Renal cortex interstitium (tissue), 11 donors: ENCODE data around the gene KCND3. TPM values are rescaled to one million over a fixed set of nuclear protein-coding genes. Genes with fewer than 3 reads are reported as not detected.
"Not testable (repeated sequence)": the region's sequence is repeated elsewhere in the genome, so short reads cannot be mapped to it uniquely, and the experiment has no call there.

Experiments used
- DNase-seq, 11 donors: peaks; one replicate each; pipeline ENCODE4 v3.0.0-alpha.2; 2013; ENCODE audit warnings: low read depth in 9 of 11, low spot score in 4 of 11; ENCODE audit errors: extremely low read depth in 1 of 11
- polyA plus RNA-seq, 3 donors: library from polyadenylated mRNA; unstranded; fragments of 120-200 nt; gene quantifications; one replicate each; pipeline ENCODE4 v1.2.1, GENCODE V29; 2013; ENCODE audit not compliant: insufficient read length in 3 of 3

Gene KCND3
- polyA plus RNA-seq, 3 donors: 1.2 to 1.7 (median 1.5) TPM

- DNase-seq: no peak
Measured at GRCh38 chr1:111742938-111743549, 246.4 kb downstream of the KCND3 start.

- DNase-seq: not testable (repeated sequence)
Measured at GRCh38 chr1:111742292-111742691, 247.2 kb downstream of the KCND3 start.

GRCh38 chr1:111739925-111740765 lies 249.3 kb downstream of the KCND3 start:
- DNase-seq: peak in 2 of 11 donors; percentile 41 to 49

GRCh38 chr1:111739194-111739924 lies 250.1 kb downstream of the KCND3 start, which contains the start of gene INKA2:
Gene INKA2 (minus strand): TSS chr1:111739395. CDS start chr1:111739242, 153 bp downstream.
- DNase-seq: peak in 7 of 11 donors; percentile 58 to 70 (median 66)

GRCh38 chr1:111738436-111739193 lies 250.9 kb downstream of the KCND3 start:
- DNase-seq: peak in 4 of 11 donors; percentile 34 to 50 (median 40)

- no peak for DNase-seq
Measured at GRCh38 chr1:111738133-111738435, 251.4 kb downstream of the KCND3 start.

- DNase-seq: no peak
Measured at GRCh38 chr1:111737216-111738132, 252.0 kb downstream of the KCND3 start.

- DNase-seq: no peak
Measured at GRCh38 chr1:111736548-111737215, 252.8 kb downstream of the KCND3 start.

- DNase-seq: peak in 3 of 11 donors; percentile 41 to 49 (median 45)
Measured at GRCh38 chr1:111735858-111736544, 253.5 kb downstream of the KCND3 start.

- DNase-seq: no peak
Measured at GRCh38 chr1:111735321-111735720, 254.1 kb downstream of the KCND3 start.

- DNase-seq: no peak
Measured at GRCh38 chr1:111734856-111735255, 254.6 kb downstream of the KCND3 start.

GRCh38 chr1:111734426-111734825 lies 255.0 kb downstream of the KCND3 start:
- DNase-seq: no peak

GRCh38 chr1:111733992-111734341 lies 255.5 kb downstream of the KCND3 start:
- no peak for DNase-seq

- no peak for DNase-seq
Measured at GRCh38 chr1:111733183-111733991, 256.1 kb downstream of the KCND3 start.

- no peak for DNase-seq
Measured at GRCh38 chr1:111732718-111733117, 256.8 kb downstream of the KCND3 start.

GRCh38 chr1:111731956-111732355 lies 257.5 kb downstream of the KCND3 start:
- DNase-seq: no peak
